SJSA1 (cell line): ENCODE data around the gene MEI4. TPM values are rescaled to one million over a fixed set of nuclear protein-coding genes. Genes with fewer than 3 reads are reported as not detected.
"Not testable (repeated sequence)": the region's sequence is repeated elsewhere in the genome, so short reads cannot be mapped to it uniquely, and the experiment has no call there.

Source experiments
- DNase-seq, 2 experiments: peaks; one replicate each; pipeline ENCODE4 v3.0.0-alpha.2; 2015 to 2020; ENCODE audit warnings: low spot score in 2 of 2, low read depth in 1 of 2
- H3K27ac ChIP-seq: fragments of 250-450 bp; sonication (Bioruptor Pico); 2 replicates; pipeline ENCODE4 v1.5.1; 2020; ENCODE audit warnings: mild to moderate bottlenecking, moderate library complexity
- H3K27me3 ChIP-seq: fragments of 250-450 bp; sonication (Bioruptor Pico); replicated peaks from 2 replicates; pipeline ENCODE4 v1.5.1; 2020; ENCODE audit warnings: mild to moderate bottlenecking, moderate library complexity
- H3K36me3 ChIP-seq: fragments of 250-450 bp; sonication (Bioruptor Pico); 2 replicates; pipeline ENCODE4 v1.5.1; 2020; ENCODE audit warnings: mild to moderate bottlenecking
- H3K4me1 ChIP-seq: fragments of 250-450 bp; sonication (Bioruptor Pico); replicated peaks from 2 replicates; pipeline ENCODE4 v1.6.1; 2021; ENCODE audit warnings: mild to moderate bottlenecking
- H3K4me3 ChIP-seq: fragments of 250-450 bp; sonication (Bioruptor Pico); 2 replicates; pipeline ENCODE4 v1.5.1; 2020; ENCODE audit warnings: mild to moderate bottlenecking
- H3K9me3 ChIP-seq: fragments of 250-450 bp; sonication (Bioruptor Pico); replicated peaks from 2 replicates; pipeline ENCODE4 v1.5.1; 2020; ENCODE audit warnings: mild to moderate bottlenecking
- total RNA-seq: library from RNA; depleted of rRNA; stranded (reverse); fragments of >200 nt; shearing (Covaris generic); gene quantifications from 2 replicates; pipeline ENCODE4 v1.2.3, GENCODE V29; 2014

Gene MEI4
- total RNA-seq, 1 experiment from 2014 or later = not detected

- no peak overlapping the region for H3K27ac ChIP-seq
- H3K4me3 ChIP-seq = no peak overlapping the region
- no peaks in the 10 kb centered on the region for H3K36me3 ChIP-seq
- no peaks in the 10 kb centered on the region for H3K9me3 ChIP-seq
- no peaks in the 10 kb centered on the region for H3K4me1 ChIP-seq
- H3K27me3 ChIP-seq = no peaks in the 10 kb centered on the region
- no peak for DNase-seq
These were observed 161.3 kb downstream of the MEI4 start for GRCh38 chr6:77814119-77814518.

DNA sequence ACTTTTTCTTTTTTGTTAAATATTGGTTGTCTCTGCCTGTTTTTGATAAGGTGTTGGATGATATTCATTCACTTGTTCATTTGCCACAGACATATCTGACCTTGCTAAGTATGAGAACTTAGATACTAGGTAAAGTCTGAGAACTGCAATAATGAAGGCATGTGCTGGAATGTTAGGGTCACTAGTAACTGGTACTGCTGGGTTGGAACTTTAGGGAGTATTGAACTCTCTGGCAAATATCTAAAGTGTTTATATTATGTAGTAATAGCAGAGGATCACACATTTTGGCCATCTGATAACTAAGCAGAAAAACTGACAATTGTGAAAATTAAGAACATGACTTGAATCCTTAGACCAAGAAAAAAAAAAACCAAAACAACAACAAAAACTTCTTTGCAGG, 162.7 kb downstream of the MEI4 start:
- Histone ChIP-seq H3K27ac (no peak overlapping the region), H3K27me3 (no peaks in the 10 kb centered on the region), H3K36me3 (no peaks in the 10 kb centered on the region), H3K4me3 (no peak overlapping the region), H3K9me3 (no peaks in the 10 kb centered on the region), H3K4me1 (no peaks in the 10 kb centered on the region)
- no peak for DNase-seq

GRCh38 chr6:77816766-77817270, 164.0 kb downstream of the MEI4 start:
- Histone ChIP-seq H3K27me3 (no peaks in the 10 kb centered on the region), H3K4me1 (no peaks in the 10 kb centered on the region), H3K4me3 (no peak overlapping the region), H3K36me3 (no peaks in the 10 kb centered on the region), H3K9me3 (no peaks in the 10 kb centered on the region), H3K27ac (no peak overlapping the region)
- no peak for DNase-seq

DNA sequence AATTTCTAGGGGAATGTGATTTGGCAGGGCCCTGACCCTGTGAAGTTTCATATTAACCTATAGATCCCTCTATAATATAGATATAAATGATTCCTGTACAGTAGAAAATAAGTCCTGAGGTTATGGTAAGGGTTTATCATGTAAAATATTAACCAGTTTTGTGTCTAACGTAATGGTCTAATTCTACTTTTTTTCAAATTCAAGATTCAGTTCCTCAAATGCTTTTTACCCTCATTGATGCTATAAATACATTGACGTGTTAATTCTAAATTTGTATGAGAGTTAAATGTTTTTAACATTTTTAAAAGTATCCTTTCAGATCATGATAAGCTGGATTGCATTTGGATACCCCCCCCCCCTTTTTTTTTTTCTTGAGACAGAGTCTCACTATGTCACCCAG, 169.4 kb downstream of the MEI4 start:
- no peaks in the 10 kb centered on the region for H3K9me3 ChIP-seq
- DNase-seq = no peak
- H3K27me3 ChIP-seq = no peaks in the 10 kb centered on the region
- H3K4me3 ChIP-seq = no peak overlapping the region
- no peaks in the 10 kb centered on the region for H3K36me3 ChIP-seq
- no peaks in the 10 kb centered on the region for H3K4me1 ChIP-seq
- H3K27ac ChIP-seq = no peak overlapping the region

GRCh38 chr6:77825204-77825603, 172.4 kb downstream of the MEI4 start:
- no peak overlapping the region for H3K27ac ChIP-seq
- DNase-seq = no peak
- H3K4me1 ChIP-seq = no peaks in the 10 kb centered on the region
- H3K27me3 ChIP-seq = no peaks in the 10 kb centered on the region
- H3K4me3 ChIP-seq = no peak overlapping the region
- H3K36me3 ChIP-seq = no peaks in the 10 kb centered on the region
- H3K9me3 ChIP-seq = no peaks in the 10 kb centered on the region

- Histone ChIP-seq H3K36me3 (no peaks in the 10 kb centered on the region), H3K4me3 (no peak overlapping the region), H3K27ac (no peak overlapping the region), H3K27me3 (no peaks in the 10 kb centered on the region), H3K4me1 (no peaks in the 10 kb centered on the region), H3K9me3 (no peaks in the 10 kb centered on the region)
- DNase-seq = no peak
These were observed 176.9 kb downstream of the MEI4 start for GRCh38 chr6:77829736-77830135.

GRCh38 chr6:77833749-77834148, 180.9 kb downstream of the MEI4 start:
- DNase-seq, H3K9me3 ChIP-seq, H3K27me3 ChIP-seq, H3K36me3 ChIP-seq, H3K27ac ChIP-seq, H3K4me3 ChIP-seq, H3K4me1 ChIP-seq: not testable (repeated sequence)

GRCh38 chr6:77834591-77834996, 181.8 kb downstream of the MEI4 start:
- no peaks in the 10 kb centered on the region for H3K36me3 ChIP-seq
- no peak overlapping the region for H3K27ac ChIP-seq
- no peak overlapping the region for H3K4me3 ChIP-seq
- no peaks in the 10 kb centered on the region for H3K4me1 ChIP-seq
- no peaks in the 10 kb centered on the region for H3K9me3 ChIP-seq
- no peak for DNase-seq
- H3K27me3 ChIP-seq = no peaks in the 10 kb centered on the region

DNA sequence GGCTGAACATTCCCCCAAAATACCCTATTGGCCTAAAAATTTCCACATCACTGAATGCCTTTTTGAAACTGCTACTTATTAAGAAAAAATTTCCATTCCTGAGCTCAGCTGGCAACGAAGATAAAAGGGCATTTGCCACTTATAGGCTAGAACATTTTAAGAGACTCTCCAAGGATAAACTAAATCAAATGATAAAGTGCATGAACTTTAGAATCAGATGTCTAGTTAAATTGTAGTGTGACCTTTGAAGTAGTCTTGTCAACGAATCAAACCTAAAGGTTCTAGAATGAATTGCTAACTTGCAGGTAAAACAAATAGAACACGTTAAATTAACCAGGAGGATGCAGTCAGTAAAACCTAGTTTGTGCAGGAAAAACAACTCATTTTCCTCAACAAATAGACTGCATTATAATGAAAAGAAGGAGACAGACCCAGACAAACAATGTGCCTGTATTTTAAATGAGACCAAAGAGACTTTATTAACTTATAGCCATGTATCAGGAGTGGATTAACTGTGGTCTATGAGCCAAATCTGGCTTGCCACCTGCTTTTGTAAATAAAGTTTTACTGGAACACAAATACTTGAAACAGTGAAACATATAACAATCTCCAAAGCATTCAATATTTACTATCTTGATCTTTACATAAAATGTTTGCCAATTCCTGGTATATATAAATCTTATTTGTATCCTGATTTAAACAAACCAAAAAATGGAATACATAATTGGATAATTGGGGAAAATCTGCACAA, 184.4 kb downstream of the MEI4 start:
- no peak overlapping the region for H3K4me3 ChIP-seq
- no peak for DNase-seq
- no peaks in the 10 kb centered on the region for H3K36me3 ChIP-seq
- no peak overlapping the region for H3K27ac ChIP-seq
- no peaks in the 10 kb centered on the region for H3K9me3 ChIP-seq
- H3K27me3 ChIP-seq = no peaks in the 10 kb centered on the region
- H3K4me1 ChIP-seq = no peaks in the 10 kb centered on the region

DNA sequence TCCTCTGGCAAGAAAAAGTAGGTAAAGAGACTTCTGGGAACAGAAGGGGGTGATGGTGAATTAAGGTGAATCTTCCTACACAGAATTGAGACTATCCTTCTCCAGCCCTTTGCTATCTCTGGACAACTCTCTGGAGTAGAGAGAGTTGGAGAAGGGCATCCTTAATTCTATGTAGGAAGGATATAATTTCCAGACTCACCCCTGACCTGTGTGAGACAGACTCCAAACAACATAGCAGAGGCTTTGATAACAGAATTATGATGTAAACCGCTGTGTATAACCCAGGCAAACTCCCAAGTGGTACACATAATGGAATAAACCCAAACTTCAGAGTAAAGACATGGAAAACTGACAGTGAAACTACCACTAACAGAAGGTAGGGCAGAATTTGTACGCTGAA, 186.5 kb downstream of the MEI4 start:
- no peak for DNase-seq

DNA sequence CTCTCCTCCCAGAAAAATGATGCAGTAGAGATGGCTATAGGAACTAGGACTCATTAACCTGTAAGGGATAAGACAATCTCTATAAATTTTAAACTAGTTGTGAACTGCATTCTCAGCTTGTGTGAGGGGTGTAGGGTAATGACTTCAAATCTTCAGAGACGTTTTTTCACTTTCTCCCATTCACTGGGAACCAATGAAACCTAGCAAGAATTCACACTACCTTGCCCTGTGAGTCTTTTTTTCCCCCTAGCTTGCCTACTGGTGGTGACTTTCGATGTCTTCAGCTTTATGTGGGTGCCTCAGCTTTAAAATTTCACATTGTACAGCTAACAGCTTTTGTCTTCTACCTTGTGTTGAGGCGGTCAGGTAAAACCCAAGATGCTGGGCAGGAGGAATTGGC, 192.0 kb downstream of the MEI4 start:
- Histone ChIP-seq H3K27me3 (no peaks in the 10 kb centered on the region), H3K4me1 (no peaks in the 10 kb centered on the region), H3K27ac (no peak overlapping the region), H3K36me3 (no peaks in the 10 kb centered on the region), H3K9me3 (no peaks in the 10 kb centered on the region), H3K4me3 (no peak overlapping the region)
- no peak for DNase-seq

More for the DNA sequence above, 186.5 kb downstream of the MEI4 start:
- no peak overlapping the region for H3K27ac ChIP-seq
- H3K4me1 ChIP-seq = no peaks in the 10 kb centered on the region
- no peaks in the 10 kb centered on the region for H3K9me3 ChIP-seq
- no peak overlapping the region for H3K4me3 ChIP-seq
- no peaks in the 10 kb centered on the region for H3K27me3 ChIP-seq
- no peaks in the 10 kb centered on the region for H3K36me3 ChIP-seq

GRCh38 chr6:77853401-77853800, 200.6 kb downstream of the MEI4 start:
- no peaks in the 10 kb centered on the region for H3K9me3 ChIP-seq
- no peaks in the 10 kb centered on the region for H3K4me1 ChIP-seq
- H3K27ac ChIP-seq = no peak overlapping the region
- H3K27me3 ChIP-seq = no peaks in the 10 kb centered on the region
- no peaks in the 10 kb centered on the region for H3K36me3 ChIP-seq
- no peak overlapping the region for H3K4me3 ChIP-seq
- DNase-seq = no peak

GRCh38 chr6:77856391-77856790, 203.6 kb downstream of the MEI4 start:
- no peaks in the 10 kb centered on the region for H3K9me3 ChIP-seq
- no peak overlapping the region for H3K4me3 ChIP-seq
- no peaks in the 10 kb centered on the region for H3K36me3 ChIP-seq
- no peaks in the 10 kb centered on the region for H3K27me3 ChIP-seq
- no peak overlapping the region for H3K27ac ChIP-seq
- no peak for DNase-seq
- no peaks in the 10 kb centered on the region for H3K4me1 ChIP-seq

DNA sequence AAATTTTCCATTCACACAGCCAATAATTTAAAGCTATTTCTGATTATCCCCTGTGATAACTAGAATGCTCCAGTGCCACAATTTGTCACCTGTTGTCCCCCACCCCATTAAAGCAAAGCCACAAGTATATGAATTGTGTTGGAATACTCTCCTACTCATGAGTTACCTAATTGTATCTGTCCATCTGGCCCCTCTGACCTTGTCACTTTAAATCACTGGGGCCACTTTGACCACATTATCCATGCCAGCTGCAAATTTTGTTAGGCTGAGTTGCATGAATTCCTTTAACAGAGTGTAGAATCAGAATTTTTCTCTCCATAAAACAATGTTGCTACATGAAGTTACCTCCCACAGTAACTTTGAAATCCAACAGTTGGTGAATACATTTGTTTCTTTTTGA, 204.6 kb downstream of the MEI4 start:
- DNase-seq = no peak
- Histone ChIP-seq H3K4me3 (no peak overlapping the region), H3K9me3 (no peaks in the 10 kb centered on the region), H3K36me3 (no peaks in the 10 kb centered on the region), H3K27me3 (no peaks in the 10 kb centered on the region), H3K27ac (no peak overlapping the region), H3K4me1 (no peaks in the 10 kb centered on the region)

DNA sequence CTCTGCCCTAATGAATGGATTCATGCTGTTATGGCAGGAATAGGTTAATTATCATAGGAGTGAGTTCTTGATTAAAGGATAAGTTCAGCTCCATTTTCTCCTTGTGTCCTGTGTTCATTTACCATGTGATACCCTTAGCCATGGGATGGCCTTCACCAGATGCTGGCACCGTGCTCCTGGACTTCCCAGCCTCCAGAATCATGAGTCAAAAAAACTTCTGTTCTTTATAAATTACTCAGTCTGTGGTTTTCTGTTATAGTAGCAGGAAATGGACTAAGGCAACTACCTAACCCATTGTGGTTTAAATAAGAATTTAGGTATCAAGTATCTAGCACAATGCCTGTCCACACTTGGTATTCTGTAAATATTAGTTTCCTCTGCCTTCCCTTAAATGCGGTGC, 223.5 kb downstream of the MEI4 start:
- no peaks in the 10 kb centered on the region for H3K36me3 ChIP-seq
- H3K4me1 ChIP-seq = peaks cover 10% of the 10 kb centered on the region
- 0 out of 2 replicates have a peak, but pooled peaks cover 2% of the 10 kb centered on the region for H3K9me3 ChIP-seq
- no peaks in the 10 kb centered on the region for H3K27me3 ChIP-seq
- H3K4me3 ChIP-seq = no peak overlapping the region
- DNase-seq = no peak
- H3K27ac ChIP-seq = no peak overlapping the region
